NCI-H460 (cell line): Measurements from ENCODE around the gene TBXA2R. TPM values are rescaled to one million over a fixed set of nuclear protein-coding genes. Genes with fewer than 3 reads are reported as not detected.

Experiments used
- DNase-seq: peaks from one replicate; pipeline ENCODE4 v3.0.0-alpha.2; 2016; ENCODE audit warnings: low read depth; ENCODE audit errors: extremely low read depth
- total RNA-seq: library from RNA; depleted of rRNA; stranded (reverse); fragments of >200 nt; shearing (Covaris generic); gene quantifications from 2 replicates; pipeline ENCODE4 v1.2.3, GENCODE V29; 2014

The TBXA2R gene
- total RNA-seq, 1 experiment from 2014 or later, result 1.4 TPM

GRCh38 chr19:3608079-3608641, 1.5 kb upstream of the TBXA2R start:
- no peak for DNase-seq

- DNase-seq, result no peak
Observed at GRCh38 chr19:3607303-3608078, 816 bp upstream of the TBXA2R start.

- no peak for DNase-seq
Observed at GRCh38 chr19:3606174-3606689, 443 bp downstream of the TBXA2R start.

- no peak for DNase-seq
Observed at GRCh38 chr19:3605770-3606169, 905 bp downstream of the TBXA2R start.

- DNase-seq, result no peak
Observed at GRCh38 chr19:3605361-3605760, 1.3 kb downstream of the TBXA2R start.

- no peak for DNase-seq
Observed at GRCh38 chr19:3604987-3605343, 1.7 kb downstream of the TBXA2R start.

GRCh38 chr19:3604227-3604986, 2.3 kb downstream of the TBXA2R start:
- DNase-seq, result no peak

GRCh38 chr19:3603121-3603811, 3.4 kb downstream of the TBXA2R start:
- no peak for DNase-seq

GRCh38 chr19:3601021-3601420, 5.7 kb downstream of the TBXA2R start:
- DNase-seq, result no peak

GRCh38 chr19:3599776-3600187, 6.9 kb downstream of the TBXA2R start:
- DNase-seq, result no peak

- no peak for DNase-seq
Observed at GRCh38 chr19:3595521-3596061, 11.1 kb downstream of the TBXA2R start.

- no peak for DNase-seq
Observed at GRCh38 chr19:3593156-3593555, 13.5 kb downstream of the TBXA2R start.

GRCh38 chr19:3591876-3592613, 14.6 kb downstream of the TBXA2R start:
- DNase-seq, result no peak

GRCh38 chr19:3590991-3591659, 15.6 kb downstream of the TBXA2R start:
- no peak for DNase-seq

- DNase-seq, result no peak
Observed at GRCh38 chr19:3589949-3590348, 16.7 kb downstream of the TBXA2R start.

GRCh38 chr19:3589439-3589838, 17.2 kb downstream of the TBXA2R start:
- no peak for DNase-seq

- DNase-seq, result no peak
Observed at GRCh38 chr19:3586707-3587346, 19.8 kb downstream of the TBXA2R start.

GRCh38 chr19:3586127-3586626, 20.5 kb downstream of the TBXA2R start:
- DNase-seq, result no peak
